ENCODE data around the gene DUSP22. TPM values are rescaled to one million over a fixed set of nuclear protein-coding genes. Genes with fewer than 3 reads are reported as not detected.

Gene DUSP22
- total RNA-seq, 1 experiment from 2014 or later: 6.0 TPM

- in situ Hi-C loops (cut with HindIII; ENCODE audit: low pct_unique_long_range_greater_than_20kb, low sequenced_read_pairs): no loop called here
- no peak for DNase-seq (ENCODE audit: low read depth)
These were observed 99.5 kb downstream of the DUSP22 start, which contains the start of gene IRF4 for GRCh38 chr6:391559-392440. IRF4 (plus strand) TSS chr6:391752; CDS start chr6:393153, 1,401 bp downstream.

GRCh38 chr6:392441-393390 lies 100.4 kb downstream of the DUSP22 start:
- in situ Hi-C loops (cut with HindIII; ENCODE audit: low pct_unique_long_range_greater_than_20kb, low sequenced_read_pairs): no loop called here
- DNase-seq (ENCODE audit: low read depth): no peak

- in situ Hi-C loops (cut with HindIII; ENCODE audit: low pct_unique_long_range_greater_than_20kb, low sequenced_read_pairs): no loop called here
These were observed 101.3 kb downstream of the DUSP22 start for GRCh38 chr6:393391-394221.

GRCh38 chr6:394641-395289 lies 102.5 kb downstream of the DUSP22 start:
- in situ Hi-C loops (cut with HindIII; ENCODE audit: low pct_unique_long_range_greater_than_20kb, low sequenced_read_pairs): no loop called here
- DNase-seq (ENCODE audit: low read depth): no peak

More at GRCh38 chr6:393391-394221, 101.3 kb downstream of the DUSP22 start:
- no peak for DNase-seq (ENCODE audit: low read depth)

- no peak for DNase-seq (ENCODE audit: low read depth)
- in situ Hi-C loops (cut with HindIII; ENCODE audit: low pct_unique_long_range_greater_than_20kb, low sequenced_read_pairs): no loop called here
These were observed 103.3 kb downstream of the DUSP22 start for GRCh38 chr6:395432-396125.

- in situ Hi-C loops (cut with HindIII; ENCODE audit: low pct_unique_long_range_greater_than_20kb, low sequenced_read_pairs): no loop called here
These were observed 103.8 kb downstream of the DUSP22 start for GRCh38 chr6:396126-396520.

GRCh38 chr6:397056-397455 lies 104.8 kb downstream of the DUSP22 start:
- in situ Hi-C loops (cut with HindIII; ENCODE audit: low pct_unique_long_range_greater_than_20kb, low sequenced_read_pairs): no loop called here
- DNase-seq (ENCODE audit: low read depth): no peak

More at GRCh38 chr6:396126-396520, 103.8 kb downstream of the DUSP22 start:
- no peak for DNase-seq (ENCODE audit: low read depth)

- in situ Hi-C loops (cut with HindIII; ENCODE audit: low pct_unique_long_range_greater_than_20kb, low sequenced_read_pairs): no loop called here
- no peak for DNase-seq (ENCODE audit: low read depth)
These were observed 105.3 kb downstream of the DUSP22 start for GRCh38 chr6:397604-398003.

GRCh38 chr6:398065-398464 lies 105.8 kb downstream of the DUSP22 start:
- DNase-seq (ENCODE audit: low read depth): no peak
- in situ Hi-C loops (cut with HindIII; ENCODE audit: low pct_unique_long_range_greater_than_20kb, low sequenced_read_pairs): no loop called here

GRCh38 chr6:398558-399078 lies 106.3 kb downstream of the DUSP22 start:
- DNase-seq (ENCODE audit: low read depth): no peak
- in situ Hi-C loops (cut with HindIII; ENCODE audit: low pct_unique_long_range_greater_than_20kb, low sequenced_read_pairs): no loop called here

- in situ Hi-C loops (cut with HindIII; ENCODE audit: low pct_unique_long_range_greater_than_20kb, low sequenced_read_pairs): no loop called here
These were observed 107.7 kb downstream of the DUSP22 start for GRCh38 chr6:399785-400534.

GRCh38 chr6:400815-401214 lies 108.5 kb downstream of the DUSP22 start:
- in situ Hi-C loops (cut with HindIII; ENCODE audit: low pct_unique_long_range_greater_than_20kb, low sequenced_read_pairs): no loop called here
- no peak for DNase-seq (ENCODE audit: low read depth)

More at GRCh38 chr6:399785-400534, 107.7 kb downstream of the DUSP22 start:
- no peak for DNase-seq (ENCODE audit: low read depth)

Other genes with a start within 250 kb of the DUSP22 start
- not detected in 2 replicates for gene IRF4, start 99.3 kb downstream of the DUSP22 start, total RNA-seq (2014; rRNA removed; shearing (Covaris generic); ENCODE audit: low replicate concordance)

All from Caki2 (cell line).